Thyroid gland (tissue), 4 donors: Measurements from ENCODE around the gene SERTAD1. TPM values are rescaled to one million over a fixed set of nuclear protein-coding genes. Genes with fewer than 3 reads are reported as not detected.
"Not testable (repeated sequence)": the region's sequence is repeated elsewhere in the genome, so short reads cannot be mapped to it uniquely, and the experiment has no call there.

Experiments used
- DNase-seq, 2 donors: peaks; one replicate each; pipeline ENCODE4 v3.0.0-alpha.2; 2019
- H3K27ac ChIP-seq, 3 donors: fragments of 200-600 bp; sonication (generic); 1 replicate in 2 of 3; 2 replicates in 1 of 3; pipeline ENCODE4 v1.5.1; 2016 to 2019; ENCODE audit warnings: mild to moderate bottlenecking in 1 of 3, moderate library complexity in 1 of 3
- H3K27me3 ChIP-seq: fragments of 200-600 bp; sonication (generic); one replicate; pipeline ENCODE4 v1.5.1; 2019
- H3K36me3 ChIP-seq, 2 donors: fragments of 200-600 bp; sonication (generic); one replicate each; pipeline ENCODE4 v1.5.1; 2016 to 2019
- H3K4me1 ChIP-seq, 2 donors: fragments of 200-600 bp; sonication (generic); one replicate each; pipeline ENCODE4 v1.5.1; 2017 to 2019
- H3K4me3 ChIP-seq, 3 donors: fragments of 200-600 bp; sonication (generic); replicated peaks in 1 of 3; 1 replicate in 2 of 3; 2 replicates in 1 of 3; pipeline ENCODE4 v1.5.1; 2016; ENCODE audit warnings: mild to moderate bottlenecking in 1 of 3
- H3K9me3 ChIP-seq: fragments of 200-600 bp; sonication (generic); one replicate; pipeline ENCODE4 v1.5.1; 2017
- POLR2A ChIP-seq, 2 donors: fragments of 450-650 bp; IDR thresholded peaks; one replicate each; pipeline ENCODE4 v1.6.1; 2017; ENCODE audit warnings: antibody characterized with exemption in 2 of 2, mild to moderate bottlenecking in 2 of 2, moderate library complexity in 1 of 2
- WGBS, 2 donors: methylation state at CpG; one replicate each; pipeline ENCODE4 v1.1.5; 2017; 5-methylcytosine and 5-hydroxymethylcytosine counted together
- intact Hi-C: fragments of 100-400 bp; cut with DNase I; formaldehyde crosslinking; loops from one replicate; pipeline ENCODE4 v1.15.1; 2023
- total RNA-seq, 4 donors: library from RNA; depleted of rRNA; stranded (reverse); fragments of >200 nt; gene quantifications; one replicate each; pipeline ENCODE4 v1.2.3, GENCODE V29; 2016
- TF ChIP-seq, protein P1 (sequence below), 6 experiments: fragments of 200-600 bp in 3 of 6; fragments of 450-650 bp in 3 of 6; sonication (generic) in 3 of 6; IDR thresholded peaks; one replicate each; pipeline ENCODE4 v1.5.1; 2016 to 2019; ENCODE audit warnings: antibody characterized with exemption in 6 of 6, mild to moderate bottlenecking in 2 of 6, inconsistent platforms in 1 of 6, moderate library complexity in 1 of 6

Gene SERTAD1
- total RNA-seq, 4 donors from 2014 or later: 12.6 to 19.9 (median 15.1) TPM

- H3K36me3 ChIP-seq: peaks cover 0 to 5% of the 10 kb centered on the region in 2 donors
- intact Hi-C loops: no loop called here
- WGBS, 2 donors: 95% methylated on average over 12 of the region's 27 CpGs
Measured at GRCh38 chr19:40457953-40458596, 32.3 kb upstream of the SERTAD1 start.

GRCh38 chr19:40457048-40457447 lies 31.3 kb upstream of the SERTAD1 start:
- WGBS, 2 donors: 94% methylated on average over 5 of the region's 5 CpGs
- H3K27me3 ChIP-seq: no peaks in the 10 kb centered on the region
- TF ChIP-seq POLR2A (IDR thresholded peaks at IDR 0.05): no peak
- TF ChIP-seq, protein P1, sequence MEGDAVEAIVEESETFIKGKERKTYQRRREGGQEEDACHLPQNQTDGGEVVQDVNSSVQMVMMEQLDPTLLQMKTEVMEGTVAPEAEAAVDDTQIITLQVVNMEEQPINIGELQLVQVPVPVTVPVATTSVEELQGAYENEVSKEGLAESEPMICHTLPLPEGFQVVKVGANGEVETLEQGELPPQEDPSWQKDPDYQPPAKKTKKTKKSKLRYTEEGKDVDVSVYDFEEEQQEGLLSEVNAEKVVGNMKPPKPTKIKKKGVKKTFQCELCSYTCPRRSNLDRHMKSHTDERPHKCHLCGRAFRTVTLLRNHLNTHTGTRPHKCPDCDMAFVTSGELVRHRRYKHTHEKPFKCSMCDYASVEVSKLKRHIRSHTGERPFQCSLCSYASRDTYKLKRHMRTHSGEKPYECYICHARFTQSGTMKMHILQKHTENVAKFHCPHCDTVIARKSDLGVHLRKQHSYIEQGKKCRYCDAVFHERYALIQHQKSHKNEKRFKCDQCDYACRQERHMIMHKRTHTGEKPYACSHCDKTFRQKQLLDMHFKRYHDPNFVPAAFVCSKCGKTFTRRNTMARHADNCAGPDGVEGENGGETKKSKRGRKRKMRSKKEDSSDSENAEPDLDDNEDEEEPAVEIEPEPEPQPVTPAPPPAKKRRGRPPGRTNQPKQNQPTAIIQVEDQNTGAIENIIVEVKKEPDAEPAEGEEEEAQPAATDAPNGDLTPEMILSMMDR (IDR thresholded peaks at IDR 0.05): no peak
- H3K9me3 ChIP-seq: no peaks in the 10 kb centered on the region
- H3K27ac ChIP-seq: no peak overlapping the region
- peaks cover 0 to 5% of the 10 kb centered on the region in 2 donors for H3K36me3 ChIP-seq
- no peak for DNase-seq
- no peak overlapping the region for H3K4me3 ChIP-seq
- no peaks in the 10 kb centered on the region for H3K4me1 ChIP-seq
- intact Hi-C loops: no loop called here

More at GRCh38 chr19:40457953-40458596, 32.3 kb upstream of the SERTAD1 start:
- Histone ChIP-seq H3K27me3 (no peaks in the 10 kb centered on the region), H3K27ac (no peak overlapping the region), H3K4me1 (no peaks in the 10 kb centered on the region), H3K9me3 (no peaks in the 10 kb centered on the region), H3K4me3 (no peak overlapping the region)
- TF ChIP-seq, protein P1 (IDR thresholded peaks at IDR 0.05): no peak
- TF ChIP-seq POLR2A (IDR thresholded peaks at IDR 0.05): no peak
- DNase-seq: no peak

DNA sequence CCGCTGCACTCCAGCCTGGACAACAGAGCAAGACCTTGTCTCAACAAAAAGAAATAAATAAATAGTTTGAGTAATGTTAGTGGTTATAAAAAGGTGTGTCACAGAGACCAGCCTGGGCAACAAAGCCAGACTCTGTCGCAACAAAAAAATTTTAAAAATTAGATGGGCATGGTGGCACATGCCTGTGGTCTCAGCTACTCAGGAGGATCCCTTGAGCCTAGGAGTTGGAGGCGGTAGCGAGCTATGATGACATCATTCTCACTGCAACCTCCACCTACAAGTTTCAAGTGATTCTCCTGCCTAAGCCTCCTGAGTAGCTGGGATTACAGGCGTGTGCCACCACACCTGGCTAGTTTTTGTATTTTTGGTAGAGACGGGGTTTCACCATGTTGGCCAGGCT lies 28.2 kb upstream of the SERTAD1 start:
- intact Hi-C loops, H3K4me3 ChIP-seq, H3K4me1 ChIP-seq, H3K36me3 ChIP-seq, H3K27ac ChIP-seq, H3K9me3 ChIP-seq, DNase-seq, H3K27me3 ChIP-seq: not testable (repeated sequence)
- 86 to 98% methylated on average over 6 of the region's 6 CpGs for WGBS, 2 donors

DNA sequence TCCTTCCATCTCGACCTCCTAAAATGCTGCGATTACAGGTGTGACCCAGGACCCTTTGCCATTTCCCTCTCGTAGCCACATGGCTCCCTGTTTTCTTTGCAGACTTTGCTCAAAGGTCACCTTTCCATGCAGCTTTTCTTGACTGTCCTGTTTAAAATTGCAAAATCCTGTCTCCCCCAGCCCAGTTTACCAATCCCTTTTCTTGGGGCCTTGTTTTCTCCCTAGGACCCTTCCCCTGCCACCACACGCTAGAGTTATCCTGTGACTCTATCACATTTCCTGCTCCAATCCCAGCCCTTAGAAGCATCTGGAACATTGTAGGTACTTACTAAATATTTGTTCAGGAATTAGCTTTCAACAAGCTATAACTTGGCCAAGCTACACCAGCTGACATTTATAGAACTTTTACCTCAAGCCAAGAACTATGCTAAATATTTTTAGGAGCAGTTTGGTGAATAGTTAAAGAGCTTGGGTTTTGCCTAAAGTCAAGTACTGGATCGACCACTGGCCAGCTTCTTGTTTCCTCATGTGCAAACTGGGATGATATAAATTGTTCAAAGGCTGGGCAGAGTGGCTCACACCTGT lies 27.5 kb upstream of the SERTAD1 start:
- intact Hi-C loops: no loop called here
- peaks cover 0 to 5% of the 10 kb centered on the region in 2 donors for H3K36me3 ChIP-seq
- H3K4me3 ChIP-seq: no peak overlapping the region
- WGBS, 2 donors: 83 to 91% methylated on average over 5 of the region's 5 CpGs
- no peaks in the 10 kb centered on the region for H3K4me1 ChIP-seq
- H3K27me3 ChIP-seq: no peaks in the 10 kb centered on the region
- no peak overlapping the region for H3K27ac ChIP-seq
- TF ChIP-seq, protein P1 (IDR thresholded peaks at IDR 0.05): no peak
- no peak for TF ChIP-seq POLR2A (IDR thresholded peaks at IDR 0.05)
- no peak for DNase-seq
- H3K9me3 ChIP-seq: no peaks in the 10 kb centered on the region

DNA sequence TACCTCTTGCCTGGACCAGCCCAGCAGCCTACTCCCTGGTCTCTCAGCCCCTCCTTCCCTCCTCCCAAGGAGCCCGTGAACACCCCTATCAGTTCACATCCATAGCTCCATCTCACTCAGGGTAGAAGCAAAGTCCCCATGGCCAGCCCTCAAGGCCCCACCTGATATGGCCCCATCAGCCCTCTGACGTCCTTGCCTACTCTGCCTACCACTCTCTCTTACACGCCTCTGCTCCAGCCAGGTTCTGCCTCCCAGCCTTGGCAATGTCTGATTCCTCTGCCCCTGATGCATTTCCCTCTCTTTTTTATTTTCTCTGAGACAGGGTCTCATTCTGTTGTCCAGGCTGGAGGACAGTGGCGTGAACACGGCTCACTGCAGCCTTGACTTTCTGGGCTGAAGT lies 26.2 kb upstream of the SERTAD1 start:
- TF ChIP-seq, protein P1 (IDR thresholded peaks at IDR 0.05): no peak
- TF ChIP-seq POLR2A (IDR thresholded peaks at IDR 0.05): no peak
- H3K9me3 ChIP-seq: no peaks in the 10 kb centered on the region
- no peaks in the 10 kb centered on the region for H3K4me1 ChIP-seq
- WGBS, 2 donors: 63 to 66% methylated on average over 5 of the region's 5 CpGs
- peaks cover 0 to 7% of the 10 kb centered on the region in 2 donors for H3K36me3 ChIP-seq
- H3K4me3 ChIP-seq: no peak overlapping the region
- intact Hi-C loops: no loop called here
- no peaks in the 10 kb centered on the region for H3K27me3 ChIP-seq
- DNase-seq: no peak
- H3K27ac ChIP-seq: no peak overlapping the region
